Neural cell (in vitro differentiated cells): ENCODE data around the gene PRR4. TPM values are rescaled to one million over a fixed set of nuclear protein-coding genes. Genes with fewer than 3 reads are reported as not detected.

ENCODE experiments used
- H2AFZ ChIP-seq: fragments of 200-600, 300-800 bp; sonication (generic), shearing (Covaris generic); 2 replicates; pipeline ENCODE4 v1.6.0; 2014; ENCODE audit warnings: low read depth, mild to moderate bottlenecking, antibody characterized with exemption, low read length, moderate library complexity
- H3F3A ChIP-seq: fragments of 200-600 bp; shearing (Covaris generic); 2 replicates; pipeline ENCODE4 v1.6.1; 2016; ENCODE audit warnings: mild to moderate bottlenecking, moderate library complexity, mixed read lengths, antibody characterized with exemption, low read length; ENCODE audit not compliant: insufficient read depth, poor library complexity, severe bottlenecking
- H3K27ac ChIP-seq: fragments of 200-600, 300-800 bp; sonication (generic), shearing (Covaris generic); 2 replicates; pipeline ENCODE4 v1.5.1; 2014; ENCODE audit warnings: mild to moderate bottlenecking, low read length, moderate library complexity
- H3K27me3 ChIP-seq: fragments of 300-800, 200-600 bp; sonication (generic), shearing (Covaris generic); 2 replicates; pipeline ENCODE4 v1.6.0; 2014; ENCODE audit warnings: mild to moderate bottlenecking, low read depth, low read length, moderate library complexity; ENCODE audit not compliant: insufficient read depth
- H3K36me3 ChIP-seq: fragments of 300-800, 200-600 bp; sonication (generic), shearing (Covaris generic); 2 replicates; pipeline ENCODE4 v1.5.1; 2014; ENCODE audit warnings: mild to moderate bottlenecking, antibody characterized with exemption, low read length, moderate library complexity; ENCODE audit not compliant: insufficient read depth
- H3K4me2 ChIP-seq: fragments of 300-800, 200-600 bp; sonication (generic), shearing (Covaris generic); 2 replicates; pipeline ENCODE4 v1.6.0; 2014; ENCODE audit warnings: mild to moderate bottlenecking, low read length
- H3K4me3 ChIP-seq: fragments of 300-800, 200-600 bp; sonication (generic), shearing (Covaris generic); 2 replicates; pipeline ENCODE4 v1.5.1; 2014; ENCODE audit warnings: mild to moderate bottlenecking, low read length, moderate library complexity
- H3K79me2 ChIP-seq: fragments of 200-600 bp; shearing (Covaris generic); replicated peaks from 2 replicates; pipeline ENCODE4 v1.6.0; 2014; ENCODE audit warnings: mild to moderate bottlenecking, low read length, moderate library complexity; ENCODE audit not compliant: insufficient read depth
- H3K9ac ChIP-seq: fragments of 300-800, 200-600 bp; sonication (generic), shearing (Covaris generic); 2 replicates; pipeline ENCODE4 v1.6.1; 2016; ENCODE audit warnings: mild to moderate bottlenecking, low read length, mixed read lengths
- H3K9me2 ChIP-seq: fragments of 200-600 bp; shearing (Covaris generic); 2 replicates; pipeline ENCODE4 v1.6.1; 2016; ENCODE audit warnings: mild to moderate bottlenecking, low read length, mixed read lengths; ENCODE audit not compliant: insufficient read depth
- H3K9me3 ChIP-seq: fragments of 200-600, 300-800 bp; sonication (generic), shearing (Covaris generic); 2 replicates; pipeline ENCODE4 v1.6.1; 2016; ENCODE audit warnings: mild to moderate bottlenecking, mixed run types, low read length, moderate library complexity, mixed read lengths
- H4K20me1 ChIP-seq: fragments of 200-600 bp; shearing (Covaris generic); 2 replicates; pipeline ENCODE4 v1.6.1; 2016; ENCODE audit warnings: mild to moderate bottlenecking, mixed run types; ENCODE audit not compliant: insufficient read depth
- CTCF ChIP-seq: fragments of 450-650 bp; IDR thresholded peaks from 2 replicates; pipeline ENCODE4 v1.5.1; 2014; ENCODE audit warnings: antibody characterized with exemption, mild to moderate bottlenecking, moderate library complexity; ENCODE audit not compliant: poor library complexity, severe bottlenecking
- EP300 ChIP-seq: fragments of 450-650 bp; conservative IDR thresholded peaks from 2 replicates; pipeline ENCODE4 v1.6.1; 2014; ENCODE audit warnings: antibody characterized with exemption, mild to moderate bottlenecking, moderate library complexity; ENCODE audit not compliant: poor library complexity, severe bottlenecking
- EZH2 ChIP-seq: fragments of 200-600, 300-800 bp; shearing (Covaris generic), sonication (generic); IDR thresholded peaks from 2 replicates; pipeline ENCODE4 v1.6.1; 2014; ENCODE audit warnings: antibody characterized with exemption, low read length, borderline replicate concordance, mild to moderate bottlenecking; ENCODE audit not compliant: insufficient read depth, poor library complexity, severe bottlenecking
- MXI1 ChIP-seq: fragments of 450-650 bp; conservative IDR thresholded peaks from 2 replicates; pipeline ENCODE4 v1.6.1; 2014; ENCODE audit warnings: antibody characterized with exemption, mild to moderate bottlenecking; ENCODE audit not compliant: poor library complexity, severe bottlenecking
- POLR2AphosphoS5 ChIP-seq: IDR thresholded peaks from 2 replicates; pipeline ENCODE4 v1.6.1; 2012
- RAD21 ChIP-seq: fragments of 450-650 bp; conservative IDR thresholded peaks from 2 replicates; pipeline ENCODE4 v1.6.1; 2014; ENCODE audit warnings: antibody characterized with exemption, mild to moderate bottlenecking, moderate library complexity
- REST ChIP-seq: IDR thresholded peaks from 2 replicates; pipeline ENCODE4 v1.6.1; 2012; ENCODE audit warnings: borderline replicate concordance
- SMC3 ChIP-seq: fragments of 450-650 bp; conservative IDR thresholded peaks from 2 replicates; pipeline ENCODE4 v1.6.1; 2014; ENCODE audit warnings: antibody characterized with exemption, mild to moderate bottlenecking, moderate library complexity; ENCODE audit not compliant: poor library complexity
- TAF1 ChIP-seq: IDR thresholded peaks from 2 replicates; pipeline ENCODE4 v1.6.1; 2012; ENCODE audit warnings: low read depth
- polyA plus RNA-seq: library from polyadenylated mRNA; depleted of rRNA; stranded (reverse); fragments of >200 nt; gene quantifications from 2 replicates; pipeline ENCODE4 v1.2.3, GENCODE V29; 2014

The PRR4 gene
- polyA plus RNA-seq, 1 donor from 2014 or later: 5.0 TPM

- H3K27me3 ChIP-seq: no peaks in the 10 kb centered on the region
- H3F3A ChIP-seq: no peaks in the 10 kb centered on the region
- H3K79me2 ChIP-seq: no peaks in the 10 kb centered on the region
- H3K36me3 ChIP-seq: peaks cover 10% of the 10 kb centered on the region
- H4K20me1 ChIP-seq: no peaks in the 10 kb centered on the region
- no peak for TF ChIP-seq POLR2AphosphoS5
- no peak for TF ChIP-seq MXI1
- TF ChIP-seq EP300: no peak
- no peak for TF ChIP-seq CTCF
- no peak for TF ChIP-seq REST
- no peak for TF ChIP-seq EZH2
- no peak for TF ChIP-seq SMC3
- H3K9me2 ChIP-seq: no peaks in the 10 kb centered on the region
- H3K9ac ChIP-seq: no peak overlapping the region
- H2AFZ ChIP-seq: no peak overlapping the region
- no peaks in the 10 kb centered on the region for H3K9me3 ChIP-seq
- H3K4me3 ChIP-seq: no peak overlapping the region
- no peak overlapping the region for H3K4me2 ChIP-seq
- H3K27ac ChIP-seq: no peak overlapping the region
Measured at GRCh38 chr12:10873378-10873777, 24.1 kb upstream of the PRR4 start.

- Histone ChIP-seq H3K9ac (no peak overlapping the region), H2AFZ (no peak overlapping the region), H3K36me3 (peaks cover 3% of the 10 kb centered on the region), H3K9me3 (no peaks in the 10 kb centered on the region), H3K4me3 (no peak overlapping the region), H3K9me2 (no peaks in the 10 kb centered on the region), H3K79me2 (no peaks in the 10 kb centered on the region), H3F3A (no peaks in the 10 kb centered on the region), H3K4me2 (no peak overlapping the region), H3K27ac (no peak overlapping the region), H4K20me1 (no peaks in the 10 kb centered on the region), H3K27me3 (no peaks in the 10 kb centered on the region)
- TF ChIP-seq POLR2AphosphoS5: no peak
- no peak for TF ChIP-seq EZH2
- no peak for TF ChIP-seq TAF1
- no peak for TF ChIP-seq RAD21
- TF ChIP-seq MXI1: no peak
- TF ChIP-seq EP300: no peak
- TF ChIP-seq SMC3: no peak
- no peak for TF ChIP-seq CTCF
- TF ChIP-seq REST: no peak
Measured at GRCh38 chr12:10867381-10867780, 18.1 kb upstream of the PRR4 start.
